ENCODE results near the gene CAMK2B.

The CAMK2B gene

DNA sequence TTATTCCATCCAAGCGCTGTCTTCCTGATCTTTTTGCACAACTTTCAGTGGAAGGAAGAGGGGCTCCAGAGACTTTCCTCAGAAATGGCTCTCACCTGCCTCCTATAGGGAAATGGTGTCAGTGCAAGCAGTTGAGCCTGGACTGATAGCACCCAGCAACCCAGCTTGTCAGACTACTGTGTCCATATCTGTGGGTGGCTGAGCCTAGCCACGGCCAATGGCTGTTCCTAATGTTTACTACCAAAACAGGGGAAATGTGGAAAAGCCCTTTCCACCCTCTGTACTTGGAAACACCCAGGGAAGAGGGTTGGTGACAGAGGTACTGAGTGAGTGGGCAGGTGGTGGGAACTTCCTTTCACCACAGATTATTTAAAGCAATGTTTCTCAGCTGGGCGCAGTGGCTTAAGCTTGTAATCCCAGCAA lies 128.9 kb downstream of the CAMK2B start:
- peak; percentile 96 for TF ChIP-seq RAD21 (IDR thresholded peaks at IDR 0.05; ENCODE audit: low read depth)
- no peak for TF ChIP-seq EGR1 (IDR thresholded peaks at IDR 0.05)

DNA sequence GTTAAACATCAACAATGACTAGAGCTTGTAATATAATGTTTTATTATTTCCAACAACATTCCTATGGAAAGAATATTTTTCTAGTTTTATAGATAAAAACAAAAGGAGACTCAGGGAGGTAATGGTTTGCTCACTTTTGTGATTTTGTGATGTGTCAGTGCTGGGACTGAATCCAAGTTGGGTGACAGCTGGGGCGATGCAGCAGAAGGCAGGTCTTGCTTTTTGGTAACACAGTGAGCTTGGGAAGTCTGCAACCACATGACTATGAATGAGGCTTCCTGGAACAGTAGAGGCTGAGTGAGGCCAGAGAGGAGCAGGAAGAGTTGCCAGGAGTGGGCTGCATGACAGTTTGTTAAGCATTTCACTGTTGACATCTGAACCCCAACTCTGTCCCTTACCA lies 129.5 kb downstream of the CAMK2B start:
- TF ChIP-seq EGR1 (IDR thresholded peaks at IDR 0.05) (no peak), TAF1 (IDR thresholded peaks at IDR 0.05; ENCODE audit: low read depth) (no peak), TEAD4 (IDR thresholded peaks at IDR 0.05) (no peak), RAD21 (IDR thresholded peaks at IDR 0.05; ENCODE audit: low read depth) (no peak), EP300 (IDR thresholded peaks at IDR 0.05; ENCODE audit: borderline replicate concordance) (no peak), NFIC (IDR thresholded peaks at IDR 0.05) (no peak), CEBPB (IDR thresholded peaks at IDR 0.05) (no peak)
- TF ChIP-seq, protein P1, sequence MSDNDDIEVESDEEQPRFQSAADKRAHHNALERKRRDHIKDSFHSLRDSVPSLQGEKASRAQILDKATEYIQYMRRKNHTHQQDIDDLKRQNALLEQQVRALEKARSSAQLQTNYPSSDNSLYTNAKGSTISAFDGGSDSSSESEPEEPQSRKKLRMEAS (IDR thresholded peaks at IDR 0.05), result no peak

DNA sequence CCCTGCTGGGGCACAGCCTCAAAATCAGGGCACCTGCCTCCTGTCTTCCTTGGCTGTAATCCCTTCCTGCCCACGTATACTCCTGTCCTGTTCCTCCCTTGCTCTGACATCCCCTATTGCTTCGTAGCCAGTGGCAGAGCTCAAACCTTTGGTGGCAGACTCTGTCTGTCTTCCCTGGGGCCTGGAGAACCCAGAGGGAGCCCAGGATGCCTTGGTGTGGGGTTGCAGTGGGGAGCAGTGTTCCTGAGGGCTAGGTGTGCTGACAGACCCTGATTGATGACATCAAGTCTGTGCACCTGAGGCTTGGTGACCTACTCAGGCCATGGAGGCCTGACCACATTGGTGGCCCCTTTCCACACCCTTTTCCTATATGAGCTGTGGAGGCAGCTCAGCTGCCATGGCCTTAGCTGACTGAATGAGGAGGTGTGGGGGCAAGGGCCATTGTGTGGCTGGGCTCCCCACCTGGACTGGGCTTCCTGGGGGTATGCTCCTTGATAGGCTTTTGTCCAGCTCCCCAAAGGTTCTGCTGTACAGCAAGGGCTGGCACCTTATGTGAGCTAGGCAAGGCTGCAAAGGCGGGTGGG lies 130.7 kb downstream of the CAMK2B start:
- TF ChIP-seq RAD21 (IDR thresholded peaks at IDR 0.05; ENCODE audit: low read depth) (no peak), ZBTB7A (IDR thresholded peaks at IDR 0.05; ENCODE audit: low read depth) (no peak), TAF1 (IDR thresholded peaks at IDR 0.05; ENCODE audit: low read depth) (no peak), EP300 (IDR thresholded peaks at IDR 0.05; ENCODE audit: borderline replicate concordance) (no peak), YY1 (IDR thresholded peaks at IDR 0.05; ENCODE audit: low read depth) (no peak), FOXM1 (IDR thresholded peaks at IDR 0.05; ENCODE audit: borderline replicate concordance, low read depth) (no peak), CREB1 (IDR thresholded peaks at IDR 0.05; ENCODE audit: low read depth) (no peak), TCF12 (IDR thresholded peaks at IDR 0.05; ENCODE audit: low read depth) (no peak), TEAD4 (IDR thresholded peaks at IDR 0.05) (no peak), NFIC (IDR thresholded peaks at IDR 0.05) (no peak), CEBPB (IDR thresholded peaks at IDR 0.05) (no peak), EGR1 (IDR thresholded peaks at IDR 0.05) (no peak)
- TF ChIP-seq, protein P2, sequence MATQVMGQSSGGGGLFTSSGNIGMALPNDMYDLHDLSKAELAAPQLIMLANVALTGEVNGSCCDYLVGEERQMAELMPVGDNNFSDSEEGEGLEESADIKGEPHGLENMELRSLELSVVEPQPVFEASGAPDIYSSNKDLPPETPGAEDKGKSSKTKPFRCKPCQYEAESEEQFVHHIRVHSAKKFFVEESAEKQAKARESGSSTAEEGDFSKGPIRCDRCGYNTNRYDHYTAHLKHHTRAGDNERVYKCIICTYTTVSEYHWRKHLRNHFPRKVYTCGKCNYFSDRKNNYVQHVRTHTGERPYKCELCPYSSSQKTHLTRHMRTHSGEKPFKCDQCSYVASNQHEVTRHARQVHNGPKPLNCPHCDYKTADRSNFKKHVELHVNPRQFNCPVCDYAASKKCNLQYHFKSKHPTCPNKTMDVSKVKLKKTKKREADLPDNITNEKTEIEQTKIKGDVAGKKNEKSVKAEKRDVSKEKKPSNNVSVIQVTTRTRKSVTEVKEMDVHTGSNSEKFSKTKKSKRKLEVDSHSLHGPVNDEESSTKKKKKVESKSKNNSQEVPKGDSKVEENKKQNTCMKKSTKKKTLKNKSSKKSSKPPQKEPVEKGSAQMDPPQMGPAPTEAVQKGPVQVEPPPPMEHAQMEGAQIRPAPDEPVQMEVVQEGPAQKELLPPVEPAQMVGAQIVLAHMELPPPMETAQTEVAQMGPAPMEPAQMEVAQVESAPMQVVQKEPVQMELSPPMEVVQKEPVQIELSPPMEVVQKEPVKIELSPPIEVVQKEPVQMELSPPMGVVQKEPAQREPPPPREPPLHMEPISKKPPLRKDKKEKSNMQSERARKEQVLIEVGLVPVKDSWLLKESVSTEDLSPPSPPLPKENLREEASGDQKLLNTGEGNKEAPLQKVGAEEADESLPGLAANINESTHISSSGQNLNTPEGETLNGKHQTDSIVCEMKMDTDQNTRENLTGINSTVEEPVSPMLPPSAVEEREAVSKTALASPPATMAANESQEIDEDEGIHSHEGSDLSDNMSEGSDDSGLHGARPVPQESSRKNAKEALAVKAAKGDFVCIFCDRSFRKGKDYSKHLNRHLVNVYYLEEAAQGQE (IDR thresholded peaks at IDR 0.05; ENCODE audit: low read depth), result no peak
- TF ChIP-seq, protein P1 (IDR thresholded peaks at IDR 0.05), result no peak
- TF ChIP-seq, protein P3, sequence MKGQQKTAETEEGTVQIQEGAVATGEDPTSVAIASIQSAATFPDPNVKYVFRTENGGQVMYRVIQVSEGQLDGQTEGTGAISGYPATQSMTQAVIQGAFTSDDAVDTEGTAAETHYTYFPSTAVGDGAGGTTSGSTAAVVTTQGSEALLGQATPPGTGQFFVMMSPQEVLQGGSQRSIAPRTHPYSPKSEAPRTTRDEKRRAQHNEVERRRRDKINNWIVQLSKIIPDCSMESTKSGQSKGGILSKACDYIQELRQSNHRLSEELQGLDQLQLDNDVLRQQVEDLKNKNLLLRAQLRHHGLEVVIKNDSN (IDR thresholded peaks at IDR 0.05), result no peak

DNA sequence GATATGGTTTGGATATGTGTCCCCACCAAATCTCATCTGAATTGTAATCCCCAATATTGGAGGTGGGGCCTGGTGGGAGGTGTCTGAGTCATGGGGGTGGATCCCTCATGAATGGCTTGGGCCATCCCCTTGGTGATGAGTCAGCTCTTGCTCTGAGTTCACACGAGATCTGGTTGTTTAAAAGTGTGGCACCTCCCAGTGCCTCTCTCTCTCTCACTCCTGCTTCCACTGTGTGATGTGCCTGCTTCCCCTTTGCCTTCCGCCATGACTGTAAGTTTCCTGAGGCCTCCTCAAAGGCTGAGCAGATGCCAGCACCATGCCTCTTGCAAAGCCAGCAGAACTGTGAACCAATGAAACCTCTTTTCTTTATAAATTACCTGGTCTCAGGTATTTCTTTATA lies 131.3 kb downstream of the CAMK2B start:
- no peak for TF ChIP-seq EGR1 (IDR thresholded peaks at IDR 0.05)
- TF ChIP-seq, protein P2 (IDR thresholded peaks at IDR 0.05; ENCODE audit: low read depth), result no peak
- TF ChIP-seq EP300 (IDR thresholded peaks at IDR 0.05; ENCODE audit: borderline replicate concordance), result no peak
- no peak for TF ChIP-seq CREB1 (IDR thresholded peaks at IDR 0.05; ENCODE audit: low read depth)
- no peak for TF ChIP-seq TEAD4 (IDR thresholded peaks at IDR 0.05)
- TF ChIP-seq, protein P1 (IDR thresholded peaks at IDR 0.05), result no peak
- TF ChIP-seq ZBTB7A (IDR thresholded peaks at IDR 0.05; ENCODE audit: low read depth), result no peak
- TF ChIP-seq TAF1 (IDR thresholded peaks at IDR 0.05; ENCODE audit: low read depth), result no peak
- no peak for TF ChIP-seq YY1 (IDR thresholded peaks at IDR 0.05; ENCODE audit: low read depth)

DNA sequence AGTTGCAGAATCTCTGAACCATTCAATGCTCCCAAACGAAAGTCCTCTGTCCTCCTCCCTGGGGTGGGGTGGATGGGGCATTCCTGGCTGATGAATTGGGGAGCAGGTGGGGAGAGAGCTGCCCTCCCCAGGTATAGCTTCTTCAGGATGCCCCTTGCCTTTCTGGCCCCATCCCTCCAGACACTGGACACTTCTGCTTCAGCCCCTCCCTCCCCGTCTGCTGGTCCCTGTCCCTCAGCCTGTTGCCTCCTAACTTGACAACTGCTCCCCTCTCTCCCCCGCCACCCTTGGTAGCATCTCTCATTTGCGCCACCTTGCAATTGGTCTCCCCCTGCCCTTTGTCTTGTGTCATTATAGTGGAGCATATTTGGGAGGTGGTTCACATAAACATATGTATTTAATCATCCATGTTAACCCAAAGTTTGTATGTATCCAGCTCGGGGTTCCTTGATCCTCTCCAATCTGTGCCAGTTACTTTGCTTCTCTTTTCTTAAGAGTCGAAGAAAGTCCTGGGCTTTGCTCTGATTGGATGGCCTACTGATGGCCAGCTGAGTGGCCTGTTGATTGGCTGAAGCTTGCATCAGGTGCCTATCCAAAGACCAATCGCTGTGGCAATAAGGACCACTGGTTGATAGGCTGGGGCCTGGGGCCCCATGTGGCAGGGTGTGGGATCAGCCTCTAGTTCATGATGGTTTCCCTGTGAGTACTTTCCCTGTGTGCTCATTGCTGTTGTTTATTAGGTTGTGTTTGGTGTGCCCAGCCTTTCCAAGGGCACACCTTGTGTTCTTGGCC lies 132.2 kb downstream of the CAMK2B start:
- TF ChIP-seq TAF1 (IDR thresholded peaks at IDR 0.05; ENCODE audit: low read depth), result no peak
- TF ChIP-seq, protein P2 (IDR thresholded peaks at IDR 0.05; ENCODE audit: low read depth), result no peak
- TF ChIP-seq, protein P3 (IDR thresholded peaks at IDR 0.05), result 0 out of 2 replicates have a peak, but pooled peaks have one; percentile 26
